OCI-LY1 (cell line): ENCODE results near the gene PACSIN2.

ENCODE experiments used
- CTCF ChIP-seq: fragments of 200-600 bp; sonication (generic), shearing (Covaris generic); IDR thresholded peaks from 2 replicates; pipeline ENCODE4 v1.5.1; 2017; ENCODE audit warnings: mild to moderate bottlenecking, antibody characterized with exemption, low read length, moderate library complexity, mixed read lengths
- EZH2 ChIP-seq: fragments of 200-600 bp; sonication (generic), shearing (Covaris generic); IDR thresholded peaks from 2 replicates; pipeline ENCODE4 v1.8.0; 2017; ENCODE audit warnings: borderline replicate concordance, mixed run types, mild to moderate bottlenecking, antibody characterized with exemption, low read length, moderate library complexity, mixed read lengths

- TF ChIP-seq CTCF (no peak), EZH2 (no peak)
Observed at GRCh38 chr22:42957544-42957943, 57.4 kb downstream of the PACSIN2 start.
